Measurements from ENCODE around the gene NT5M. TPM values are rescaled to one million over a fixed set of nuclear protein-coding genes. Genes with fewer than 3 reads are reported as not detected.
A peak's percentile ranks its signal among the peaks of the same experiment; 100 is the strongest.
"Not testable (repeated sequence)": the region's sequence is repeated elsewhere in the genome, so short reads cannot be mapped to it uniquely, and the experiment has no call there.

NT5M gene
- total RNA-seq, 1 donor from 2014 or later, result 8.5 TPM

DNA sequence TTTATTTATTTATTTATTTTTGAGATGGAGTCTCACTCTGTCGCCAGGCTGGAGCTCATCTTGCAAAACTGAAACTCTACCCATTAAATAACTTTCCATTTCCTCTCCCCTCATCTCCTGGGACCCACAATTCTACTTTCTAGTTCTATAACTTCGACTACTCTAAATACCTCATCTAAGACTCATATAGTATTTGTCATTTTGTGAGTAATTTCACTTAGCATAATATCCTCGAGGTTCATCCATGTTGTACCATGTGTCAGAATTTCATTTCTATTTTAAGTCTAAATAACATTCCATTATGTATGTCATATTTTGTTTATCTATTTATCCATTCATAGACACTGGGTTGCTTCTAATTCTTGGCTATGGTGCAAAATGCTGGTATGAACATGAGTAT, 5.1 kb upstream of the NT5M start:
- ATAC-seq (ENCODE audit: poor library complexity) (no peak), DNase-seq (no peak)
- intact Hi-C loops (cut with DNase I), result no loop called here

DNA sequence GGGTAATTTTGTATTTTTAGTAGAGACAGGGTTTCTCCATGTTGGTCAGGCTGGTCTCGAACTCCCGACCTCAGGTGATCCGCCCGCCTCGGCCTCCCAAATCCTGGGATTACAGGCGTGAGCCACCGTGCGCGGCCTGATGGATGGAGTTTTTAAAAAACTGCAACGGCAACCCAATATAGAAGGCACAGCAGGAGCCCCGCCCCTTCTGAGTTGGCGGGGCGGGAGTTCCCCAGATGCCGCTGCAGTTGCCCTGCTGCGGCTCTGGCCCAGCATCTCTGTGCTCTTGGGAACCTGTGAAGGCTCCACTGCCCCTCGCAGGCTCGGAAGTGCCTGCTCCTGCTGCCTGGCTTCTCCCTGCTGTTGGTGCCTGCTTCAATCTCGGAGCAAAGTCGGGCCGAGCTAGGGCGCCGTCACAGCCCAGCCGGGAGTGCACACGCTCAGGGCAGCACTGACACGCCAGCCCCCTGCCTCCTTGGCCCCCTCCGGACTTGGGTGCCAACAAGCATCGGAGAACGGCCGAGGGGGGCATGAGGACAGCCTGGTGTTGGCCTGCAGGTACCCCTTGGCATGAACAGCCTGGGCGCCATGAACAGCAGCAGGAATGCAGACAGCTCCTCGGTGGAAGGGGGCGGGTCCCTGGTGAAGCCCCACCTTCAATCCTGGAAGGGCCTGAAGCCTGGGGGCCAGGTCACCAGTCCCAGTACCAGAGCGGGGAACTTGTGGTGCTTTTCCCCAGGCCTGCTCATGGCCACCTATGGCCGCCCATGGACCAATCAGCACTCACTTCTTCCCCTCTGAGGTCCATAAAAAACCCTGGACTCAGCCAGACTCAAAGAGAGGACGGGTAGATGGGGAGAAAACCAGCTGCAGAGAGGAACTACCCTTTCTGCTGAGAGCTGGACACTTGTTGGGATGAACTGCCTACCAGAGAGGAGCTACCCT, 2.3 kb upstream of the NT5M start:
- DNase-seq (peak; percentile 61), ATAC-seq (ENCODE audit: poor library complexity) (peak; percentile 50)
- intact Hi-C loops (cut with DNase I), result loop anchor here (10.0 kb wide), 1 partner anchor 296 kb away; no protein-coding TSS in a partner anchor

DNA sequence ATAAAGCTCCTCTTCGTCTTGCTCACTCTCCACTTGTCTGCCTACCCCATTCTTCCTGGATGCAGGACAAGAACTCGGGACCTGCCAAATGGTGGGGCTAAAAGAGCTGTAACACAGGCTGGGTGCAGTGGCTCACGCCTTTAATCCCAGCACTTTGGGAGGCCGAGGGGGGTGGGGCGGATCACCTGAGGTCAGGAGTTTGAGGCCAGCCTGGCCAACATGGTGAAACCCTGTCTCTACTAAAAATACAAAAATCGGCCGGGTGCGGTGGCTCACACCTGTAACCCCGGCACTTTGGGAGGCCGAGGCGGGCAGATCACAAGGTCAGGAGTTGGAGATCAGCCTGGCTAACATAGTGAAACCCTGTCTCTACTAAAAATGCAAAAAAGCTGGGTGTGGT, 1.5 kb upstream of the NT5M start:
- not testable (repeated sequence) for DNase-seq; ATAC-seq (ENCODE audit: poor library complexity)
- intact Hi-C loops (cut with DNase I), result loop anchor here (10.0 kb wide), 1 partner anchor 297 kb away; no protein-coding TSS in a partner anchor

DNA sequence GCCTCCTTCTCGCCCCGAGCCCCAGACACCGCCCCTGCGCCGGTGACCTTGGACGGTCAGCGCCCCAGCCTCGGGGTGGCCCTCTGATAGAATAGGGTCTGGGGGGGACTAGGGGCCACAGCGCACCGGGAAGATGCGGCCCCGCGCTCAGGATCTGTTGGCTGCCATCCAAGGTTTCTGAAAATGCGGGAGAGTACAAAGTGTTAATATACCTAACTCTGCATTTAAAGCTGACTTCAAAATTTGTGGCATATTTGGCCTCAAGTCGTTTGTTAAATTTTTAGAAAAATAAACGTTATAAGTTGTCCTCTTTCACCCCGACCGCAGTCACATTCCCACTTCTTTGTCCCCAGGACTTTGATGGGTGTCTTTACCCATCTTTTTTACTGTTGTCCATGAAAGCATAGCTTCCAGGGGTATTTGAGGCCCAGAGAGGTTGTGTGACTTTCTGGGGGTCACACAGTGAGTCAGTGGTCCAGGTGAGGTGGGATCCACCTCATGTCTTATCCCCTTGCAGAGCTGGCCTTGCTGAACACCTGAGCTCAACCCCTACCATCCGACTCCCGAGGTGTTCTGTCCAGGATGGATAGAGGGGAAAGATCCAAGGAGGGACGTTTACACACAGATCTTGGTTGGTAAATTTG, 796 bp downstream of the NT5M start:
- no peak for ATAC-seq (ENCODE audit: poor library complexity)
- intact Hi-C loops (cut with DNase I), result loop anchor here (10.0 kb wide), 1 partner anchor 299 kb away; no protein-coding TSS in a partner anchor
- DNase-seq, result no peak

DNA sequence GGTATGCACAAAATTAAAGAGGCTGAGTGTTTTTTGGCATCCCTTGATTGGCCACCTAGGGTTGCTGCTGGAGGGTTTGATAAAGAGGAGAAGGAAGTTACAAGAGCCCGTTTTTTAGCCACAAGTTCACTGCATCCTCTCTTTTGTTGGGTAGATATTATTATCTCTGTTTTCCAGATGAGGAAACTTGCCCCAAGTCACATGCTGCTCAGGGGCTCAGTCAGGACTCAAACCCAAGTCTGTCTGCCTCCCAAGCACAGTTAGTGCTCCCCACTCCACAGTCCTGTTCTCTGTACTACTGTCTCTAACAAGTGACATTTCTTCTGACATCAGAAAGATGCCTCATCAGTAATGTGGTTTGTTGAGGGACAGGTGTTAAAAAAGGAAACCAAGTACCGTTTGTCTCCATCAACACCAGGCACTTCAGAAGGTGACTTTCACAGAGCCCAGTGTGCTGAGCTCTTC, 1.4 kb downstream of the NT5M start:
- ATAC-seq (ENCODE audit: poor library complexity), result peak; percentile 46
- no peak for DNase-seq
- intact Hi-C loops (cut with DNase I), result loop anchor here (10.0 kb wide), 1 partner anchor 300 kb away; no protein-coding TSS in a partner anchor

DNA sequence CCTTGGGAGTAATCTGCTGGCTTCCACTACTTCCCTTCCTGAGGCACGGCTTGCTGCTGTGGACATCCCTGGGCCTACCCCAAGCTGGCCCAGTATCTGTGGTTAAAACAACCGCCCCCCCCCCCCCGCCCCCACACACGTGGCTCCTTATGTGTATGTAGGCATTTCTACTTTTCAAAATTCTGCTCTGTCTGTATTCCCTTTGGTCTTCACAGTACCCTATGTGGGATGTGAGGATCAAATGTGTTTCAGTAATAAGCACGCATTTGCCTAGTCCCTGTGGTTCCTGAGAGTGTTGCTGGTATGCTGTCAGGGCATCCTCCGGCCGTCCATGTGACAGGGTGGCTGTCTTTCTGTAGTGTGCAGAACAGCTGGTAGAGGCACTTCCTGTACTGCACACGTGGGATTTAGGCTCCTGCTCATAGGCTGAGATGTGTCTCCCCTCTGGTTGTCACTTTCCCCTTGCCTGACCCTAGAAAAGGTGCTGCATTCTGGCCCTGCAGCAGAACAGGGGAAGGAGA, 2.2 kb downstream of the NT5M start:
- peak; percentile 35 for DNase-seq
- no peak for ATAC-seq (ENCODE audit: poor library complexity)
- intact Hi-C loops (cut with DNase I), result loop anchor here (10.0 kb wide), 1 partner anchor 301 kb away; no protein-coding TSS in a partner anchor

DNA sequence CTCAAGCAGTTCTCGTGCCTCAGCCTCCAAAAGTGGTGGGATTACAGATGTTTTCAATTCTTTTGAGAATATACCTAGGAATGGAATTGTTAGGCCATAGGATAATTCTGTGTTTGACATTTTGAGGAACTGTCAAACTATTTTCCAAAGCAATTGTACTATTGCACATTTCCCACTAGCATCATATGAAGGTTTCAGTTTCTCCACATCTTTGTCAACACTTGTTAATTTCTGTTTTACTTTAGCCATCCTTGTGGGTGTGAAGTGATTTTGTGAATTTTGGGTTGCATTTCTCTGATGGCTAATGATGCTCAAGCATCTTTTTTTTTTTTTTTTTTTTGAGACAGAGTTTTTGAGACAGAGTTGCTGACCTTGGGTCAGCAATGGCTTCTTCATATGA, 6.2 kb downstream of the NT5M start:
- intact Hi-C loops (cut with DNase I), result loop anchor here (10.0 kb wide), 1 partner anchor 305 kb away; no protein-coding TSS in a partner anchor
- ATAC-seq (ENCODE audit: poor library complexity), result no peak
- DNase-seq, result no peak

DNA sequence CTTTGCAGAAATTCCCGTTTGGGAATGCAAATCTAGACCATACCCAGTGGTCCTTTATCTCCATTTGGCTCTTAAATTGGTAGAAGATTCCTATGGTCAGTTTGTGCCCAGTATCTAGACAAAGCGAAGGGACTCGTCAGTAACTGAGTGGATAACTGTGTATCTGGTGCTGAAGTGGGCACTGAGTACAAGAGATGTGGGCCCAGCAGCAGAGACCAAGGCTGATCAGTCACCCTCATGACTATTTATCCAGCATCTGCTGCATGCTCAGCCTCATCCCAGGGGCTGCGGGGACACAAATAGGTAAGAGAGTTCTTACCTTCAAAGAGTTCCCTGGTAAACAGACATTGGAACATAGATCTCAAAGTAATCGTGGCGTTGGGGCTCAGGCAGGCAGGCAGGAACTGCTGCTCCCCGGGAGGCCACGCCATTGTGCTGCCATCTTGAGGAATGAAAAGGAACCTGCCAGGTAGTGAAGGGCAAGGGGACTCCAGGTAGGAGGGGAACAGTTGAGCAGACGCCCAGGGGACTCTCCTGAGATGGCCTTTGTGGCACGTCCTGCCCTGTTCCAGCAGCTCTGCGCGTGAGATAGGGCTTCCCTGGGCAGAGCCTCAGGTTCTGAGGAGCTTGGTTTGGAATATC, 10.3 kb downstream of the NT5M start:
- peak; percentile 56 for DNase-seq
- ATAC-seq (ENCODE audit: poor library complexity), result peak; percentile 73
- intact Hi-C loops (cut with DNase I), result loop anchor here (10.0 kb wide), 1 partner anchor 169 kb away; no protein-coding TSS in a partner anchor

DNA sequence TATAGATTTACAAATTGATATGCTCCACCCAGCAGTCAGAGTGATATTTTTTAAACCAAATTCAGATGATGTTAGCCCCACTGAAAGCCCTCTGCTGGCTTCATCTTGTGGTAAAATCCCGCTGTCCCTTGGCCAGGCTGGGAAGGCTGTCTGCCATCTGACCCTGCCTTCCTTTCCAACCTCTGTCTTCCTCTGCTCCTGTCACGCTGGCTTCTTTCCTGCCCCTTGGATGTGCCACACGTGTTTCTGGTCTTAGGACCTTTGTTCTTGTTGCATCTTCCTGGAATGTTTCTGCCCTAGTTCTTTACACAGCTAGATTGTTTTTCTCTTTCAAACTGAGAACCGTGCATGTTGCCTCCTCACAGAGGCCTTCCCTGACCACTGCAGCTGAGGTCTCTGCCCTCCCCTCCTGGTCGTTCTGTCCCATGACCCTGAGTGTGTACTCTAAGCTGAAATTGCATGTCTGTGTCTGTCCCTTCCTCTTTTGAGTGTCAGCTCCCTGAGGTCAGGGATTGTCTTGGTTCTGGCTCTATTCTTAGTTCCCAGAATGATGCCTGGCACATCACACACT, 11.4 kb downstream of the NT5M start:
- intact Hi-C loops (cut with DNase I), result loop anchor here (10.0 kb wide), 1 partner anchor 170 kb away; no protein-coding TSS in a partner anchor
- no peak for ATAC-seq (ENCODE audit: poor library complexity)
- peak; percentile 13 for DNase-seq

DNA sequence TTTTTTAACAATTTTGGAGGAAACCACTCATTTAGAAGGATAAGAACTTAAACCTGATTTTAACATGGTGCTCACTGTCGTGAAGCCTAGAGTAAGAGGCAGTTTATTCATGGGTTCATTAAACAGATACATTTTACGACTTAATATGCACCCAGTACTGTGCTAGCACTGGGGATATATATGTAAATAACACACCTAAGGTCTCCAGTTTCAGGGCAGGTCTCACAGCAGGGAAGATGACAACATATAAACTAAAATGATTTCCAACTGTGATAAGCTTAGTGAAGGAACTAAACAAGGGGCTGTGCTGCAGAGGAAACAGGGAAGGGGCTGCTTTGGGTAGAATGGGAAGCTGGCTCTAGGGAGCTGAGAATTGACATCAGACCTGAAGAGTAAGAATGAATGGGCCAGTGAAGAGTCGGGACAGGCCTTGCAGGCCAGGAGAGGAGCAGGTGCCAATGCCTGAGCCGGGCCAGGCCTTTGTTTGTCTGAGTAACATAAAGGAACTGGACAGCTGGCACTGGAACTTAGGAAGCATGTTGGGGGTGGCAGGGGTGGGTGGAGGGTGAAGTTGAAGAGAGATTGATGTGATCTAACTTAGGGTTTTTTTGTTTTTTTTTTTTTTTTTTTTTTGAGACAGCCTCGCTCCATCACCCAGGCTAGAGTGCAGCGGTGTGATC, 12.1 kb downstream of the NT5M start:
- intact Hi-C loops (cut with DNase I), result loop anchor here (10.0 kb wide), 1 partner anchor 170 kb away; no protein-coding TSS in a partner anchor
- DNase-seq, result peak; percentile 12
- ATAC-seq (ENCODE audit: poor library complexity), result no peak

DNA sequence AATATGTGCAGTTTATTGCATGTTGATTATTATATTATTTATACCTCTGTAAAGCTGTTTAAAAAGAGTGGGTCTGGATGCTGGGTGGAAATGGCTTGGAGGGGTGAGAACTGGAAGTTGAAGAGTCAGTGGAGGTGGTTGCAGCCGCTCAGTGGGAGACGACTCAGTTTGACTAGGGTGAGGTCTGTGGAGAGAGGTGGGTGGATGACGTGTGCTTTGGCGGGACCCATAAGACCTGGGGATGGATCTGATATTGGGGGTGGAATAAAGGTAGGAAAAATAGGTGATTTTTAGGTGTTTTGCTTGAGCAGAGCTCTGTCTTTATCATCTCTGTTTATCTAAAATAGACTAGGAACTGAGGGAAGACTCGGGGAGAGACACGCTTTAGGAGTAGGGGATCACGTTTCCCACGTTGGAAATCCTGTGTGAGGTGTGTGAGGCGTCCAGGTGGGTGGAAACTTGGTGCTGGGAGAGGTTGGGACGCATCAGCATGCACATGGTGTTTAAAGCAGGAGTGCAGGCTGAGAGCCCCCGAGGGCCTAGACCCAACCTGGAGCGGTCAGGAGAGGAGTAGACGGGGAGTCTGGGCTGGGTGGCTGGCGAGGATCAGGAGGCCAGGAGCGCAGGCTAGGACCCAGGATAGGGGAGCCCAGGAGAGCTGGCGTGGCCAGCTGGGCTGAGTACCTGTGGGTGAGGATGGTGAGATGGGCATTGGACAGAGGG, 17.2 kb downstream of the NT5M start:
- intact Hi-C loops (cut with DNase I), result no loop called here
- DNase-seq (peak; percentile 16), ATAC-seq (ENCODE audit: poor library complexity) (no peak)

DNA sequence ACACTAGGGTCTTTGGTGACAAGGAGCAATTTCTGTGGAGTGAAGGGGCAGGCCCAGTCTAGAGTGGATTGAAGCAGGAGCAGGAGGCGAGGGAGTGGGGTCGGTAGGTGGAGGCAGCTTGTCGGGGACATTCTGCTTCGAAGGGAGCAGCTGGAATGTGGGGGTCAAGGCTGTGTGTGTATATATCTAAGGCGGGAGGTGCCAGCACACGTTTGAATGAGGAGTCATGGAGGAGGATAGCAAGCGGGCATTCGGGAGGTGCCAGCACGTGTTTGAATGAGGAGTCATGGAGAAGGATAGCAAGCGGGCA, 17.7 kb downstream of the NT5M start:
- intact Hi-C loops (cut with DNase I), result no loop called here
- no peak for ATAC-seq (ENCODE audit: poor library complexity)

DNA sequence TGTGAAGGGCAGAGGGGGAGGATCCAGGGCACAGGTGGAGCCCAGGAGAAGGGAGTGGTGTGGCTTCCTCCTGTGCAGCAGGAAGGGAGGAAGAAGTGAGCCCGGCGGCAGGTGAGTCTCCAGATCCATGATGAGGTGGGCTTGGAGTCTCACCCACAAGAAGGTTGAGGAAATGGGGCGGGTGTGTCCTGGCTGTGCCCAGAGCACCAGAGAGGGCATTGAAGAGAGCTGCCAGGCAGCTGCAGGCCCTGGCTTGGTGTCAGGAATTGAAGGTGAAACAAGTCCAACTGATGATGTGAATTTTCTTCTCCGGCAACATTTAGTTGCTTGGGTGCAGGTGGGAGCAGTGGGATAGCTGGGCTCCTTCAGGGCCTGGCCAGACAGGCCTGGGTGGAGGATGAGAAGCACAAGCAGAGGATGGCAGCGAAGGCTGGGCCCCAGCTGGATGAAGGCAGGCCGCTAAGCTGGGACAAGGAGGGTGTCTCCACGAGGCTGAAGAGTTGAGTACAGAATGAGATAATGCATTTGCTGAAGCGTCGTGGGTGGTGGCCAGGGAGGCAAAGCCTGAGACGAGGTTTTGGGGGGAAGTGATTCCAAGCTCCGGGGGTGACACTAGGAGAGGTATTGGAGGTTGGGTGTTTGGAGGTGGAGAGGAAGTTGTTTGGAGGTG, 18.3 kb downstream of the NT5M start:
- peak; percentile 30 for DNase-seq
- no peak for ATAC-seq (ENCODE audit: poor library complexity)
- intact Hi-C loops (cut with DNase I), result no loop called here

More for the DNA sequence above, 17.7 kb downstream of the NT5M start:
- peak; percentile 6 for DNase-seq

DNA sequence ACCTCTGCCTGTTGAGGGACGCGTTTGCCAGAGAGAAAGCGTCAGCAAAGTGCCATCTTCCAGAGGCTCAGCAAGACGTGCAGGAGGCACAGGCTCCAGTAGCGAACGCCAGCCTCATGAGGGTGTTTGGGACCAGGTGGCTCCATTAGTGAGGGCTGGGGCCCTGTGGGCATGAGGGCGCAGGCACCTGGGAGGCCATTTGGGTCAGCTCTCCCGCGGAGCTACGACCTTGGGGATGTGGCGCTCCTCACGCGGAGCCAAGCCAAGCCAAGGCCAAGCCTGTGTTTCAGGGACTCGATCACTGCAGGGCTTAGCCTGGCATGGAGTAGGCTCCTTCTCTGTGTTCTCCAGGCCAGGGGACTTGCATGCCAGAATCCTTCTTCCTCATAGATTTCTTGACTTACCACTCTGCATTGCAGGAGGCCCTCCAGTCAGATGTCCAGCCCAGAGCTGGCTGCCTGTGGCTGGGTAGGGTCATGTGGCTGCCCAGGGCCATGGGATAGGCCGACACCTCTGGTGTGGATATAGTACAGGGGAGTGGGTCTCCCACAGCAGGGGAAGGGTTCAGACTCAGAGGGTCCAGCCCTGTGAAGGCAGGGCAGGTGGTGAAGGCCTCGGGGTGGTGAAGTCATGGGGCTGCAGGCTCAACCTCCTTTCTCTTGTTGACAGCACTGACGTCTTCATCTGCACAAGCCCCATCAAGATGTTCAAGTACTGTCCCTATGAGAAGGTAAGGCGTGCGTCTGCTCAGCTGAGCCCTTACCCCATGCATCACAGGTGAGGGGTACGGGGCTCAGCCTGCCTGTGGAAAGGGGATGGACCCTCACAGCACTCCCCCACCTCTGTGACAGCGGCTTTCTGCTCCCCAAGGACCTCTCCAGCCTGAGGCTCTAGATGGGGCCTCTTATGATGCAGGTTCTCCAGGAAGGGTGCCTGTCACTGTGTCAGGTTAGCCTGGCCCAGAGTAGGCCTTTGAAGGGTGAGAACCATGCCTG, 19.6 kb downstream of the NT5M start:
- intact Hi-C loops (cut with DNase I), result no loop called here
- peak; percentile 32 for DNase-seq
- no peak for ATAC-seq (ENCODE audit: poor library complexity)

DNA sequence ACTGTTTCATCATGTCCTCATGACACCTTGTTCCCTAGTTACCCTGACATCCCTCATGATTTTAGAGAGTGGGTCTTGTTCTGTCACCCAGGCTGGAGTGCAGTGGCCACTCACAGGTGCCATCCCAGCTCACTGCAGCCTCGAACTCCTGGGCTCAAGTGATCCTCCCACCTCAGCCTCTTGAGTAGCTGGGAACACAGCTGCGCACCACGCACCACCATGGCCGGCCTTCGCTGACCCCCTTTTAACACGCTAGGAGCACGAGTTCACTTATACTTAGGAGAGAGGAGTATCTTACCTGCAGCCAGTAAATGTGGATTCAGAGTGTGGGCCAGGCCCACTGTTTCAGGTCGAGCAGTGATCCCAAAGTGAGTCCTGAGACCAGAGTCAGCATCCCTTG, 21.4 kb downstream of the NT5M start:
- DNase-seq, result peak; percentile 31
- ATAC-seq (ENCODE audit: poor library complexity), result no peak
- intact Hi-C loops (cut with DNase I), result no loop called here

DNA sequence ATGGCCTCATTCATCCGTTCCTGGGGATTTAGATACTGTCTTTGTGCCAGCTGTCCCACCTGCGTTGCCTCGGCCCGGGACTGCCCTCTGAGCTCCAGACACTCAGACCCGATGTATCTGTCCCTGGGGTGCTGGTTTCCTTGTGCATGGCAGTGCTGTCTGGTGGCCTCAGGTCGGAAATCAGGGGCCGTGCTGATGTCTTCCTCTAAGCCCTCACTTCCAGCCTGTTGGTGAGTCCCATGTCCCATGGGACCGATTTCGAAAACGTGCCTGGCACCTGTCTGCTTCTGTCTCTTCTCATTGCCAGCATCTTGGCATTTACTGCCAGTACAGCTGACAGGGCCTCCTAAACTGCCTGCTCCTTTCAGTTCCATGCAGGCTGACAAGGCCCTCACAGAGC, 22.1 kb downstream of the NT5M start:
- DNase-seq, result peak; percentile 14
- no peak for ATAC-seq (ENCODE audit: poor library complexity)
- intact Hi-C loops (cut with DNase I), result no loop called here

Measured in Right ventricle myocardium superior (tissue), 1 donor.